Stimulated activated CD4-positive, alpha-beta T cell treated with anti-CD3 and anti-CD28 coated beads, Interleukin-1b, Interleukin-23, amount 100 ng/mL, for 4 hours (primary cell): ENCODE measurements around the gene SEL1L.
"Not testable (repeated sequence)": the region's sequence is repeated elsewhere in the genome, so short reads cannot be mapped to it uniquely, and the experiment has no call there.

ENCODE experiments used
- DNase-seq, 2 donors: peaks; one replicate each; pipeline ENCODE4 v3.0.0-alpha.2; 2020; ENCODE audit warnings: low read depth in 2 of 2

The SEL1L gene

GRCh38 chr14:81525129-81525528 is 8.5 kb downstream of the SEL1L start:
- no peak for DNase-seq

- no peak for DNase-seq
Observed at GRCh38 chr14:81523616-81524015, 10.0 kb downstream of the SEL1L start.

DNA sequence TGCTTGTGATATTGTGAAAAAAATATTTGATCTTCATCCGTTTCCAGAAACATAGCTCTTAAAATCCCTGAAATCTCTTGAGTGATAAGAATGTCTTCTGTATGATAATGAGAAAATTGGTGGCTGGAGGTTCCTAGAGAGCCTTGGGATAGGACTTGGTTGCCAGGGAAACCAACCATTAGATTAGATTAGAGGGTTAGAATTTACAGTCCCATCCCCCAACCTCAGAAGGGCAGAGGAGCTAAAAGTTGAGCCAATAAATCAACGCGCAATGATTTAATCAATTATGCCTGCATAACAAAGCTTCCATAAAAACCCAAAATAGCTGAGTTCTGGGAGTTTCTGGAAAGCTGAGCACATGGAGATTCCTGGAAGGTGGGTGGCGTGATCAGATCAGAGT is 10.6 kb downstream of the SEL1L start:
- no peak for DNase-seq

DNA sequence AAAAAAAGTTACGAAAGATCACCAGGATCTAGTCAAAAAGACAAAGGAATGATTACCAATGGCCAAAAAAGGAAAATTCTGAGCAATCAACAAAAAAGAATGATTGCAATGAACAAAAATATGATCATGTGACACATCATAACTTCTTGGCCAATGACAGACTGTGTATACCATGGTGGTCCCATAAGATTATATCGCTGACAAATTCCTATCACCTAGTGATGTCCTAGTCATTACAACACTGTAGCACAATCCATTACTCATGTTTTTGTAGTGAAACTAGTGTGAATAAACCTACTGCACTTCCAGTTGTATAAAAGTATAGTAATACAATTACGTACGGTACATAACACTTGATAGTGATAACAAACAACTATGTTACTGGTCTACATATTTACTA is 12.3 kb downstream of the SEL1L start:
- no peak for DNase-seq

DNA sequence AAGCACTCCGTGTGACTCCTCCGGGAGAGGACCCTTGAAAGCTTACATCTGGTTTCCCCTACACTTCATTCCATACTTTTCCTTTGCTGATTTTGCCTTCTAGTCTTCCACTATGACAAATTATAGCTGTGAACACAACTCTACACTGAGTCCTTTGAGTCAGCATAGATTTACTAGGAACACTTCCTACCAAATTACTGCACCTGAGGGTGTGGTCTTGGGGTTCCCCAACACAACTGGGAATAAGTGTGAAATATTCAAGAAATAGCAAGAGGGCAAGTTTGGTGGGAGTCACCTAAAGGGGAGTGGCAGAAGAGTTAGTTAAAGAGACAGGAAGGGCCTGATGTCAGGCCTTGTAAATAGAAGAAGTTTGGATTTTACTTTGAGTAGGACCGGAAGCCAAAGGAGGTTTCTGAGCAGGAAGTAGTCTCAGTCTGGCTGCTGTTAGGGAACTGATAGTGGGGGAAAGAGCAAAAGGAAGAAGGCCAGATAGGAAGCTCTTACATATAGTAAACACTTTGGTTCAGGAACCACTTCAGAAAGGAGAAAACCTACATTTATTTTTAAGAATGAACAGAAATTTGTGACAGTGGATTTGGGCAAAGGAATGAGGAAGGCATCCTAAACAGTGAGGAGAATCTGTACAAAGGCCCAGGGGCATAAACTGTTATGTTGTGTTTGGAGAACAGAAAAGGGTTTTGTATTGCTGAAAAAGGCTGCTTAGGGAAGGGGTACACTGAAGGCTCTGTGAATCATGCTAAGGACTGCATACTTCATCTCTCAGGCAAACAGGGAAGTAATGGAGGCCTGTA is 14.2 kb downstream of the SEL1L start:
- no peak for DNase-seq

DNA sequence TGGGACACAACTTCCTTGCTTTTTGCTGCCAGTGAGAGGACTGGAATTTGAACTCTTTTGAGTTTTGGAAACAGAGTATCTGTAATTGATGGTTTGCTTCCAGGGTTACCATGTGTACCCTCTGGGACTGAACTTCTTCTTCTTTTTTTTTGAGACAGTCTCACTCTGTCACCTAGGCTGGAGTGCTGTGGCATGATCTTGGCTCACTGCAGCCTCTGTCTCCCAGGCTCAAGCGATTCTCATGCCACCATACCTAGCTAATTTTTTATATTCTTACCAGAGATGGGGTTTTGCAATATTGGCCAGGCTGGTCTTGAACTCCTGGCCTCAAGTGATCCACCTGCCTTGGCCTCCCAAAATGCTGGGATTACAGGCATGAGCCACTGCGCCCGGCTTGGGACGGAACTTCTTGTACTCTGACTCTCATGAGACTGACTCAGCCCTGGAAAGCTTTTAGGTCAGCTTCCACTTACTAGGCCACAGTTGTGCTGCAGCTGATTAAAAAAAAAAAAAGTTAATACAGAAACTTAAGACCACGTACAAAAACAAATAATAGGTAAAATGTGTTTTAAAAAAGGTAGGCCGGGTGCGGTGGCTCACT is 15.8 kb downstream of the SEL1L start:
- DNase-seq, result no peak

DNA sequence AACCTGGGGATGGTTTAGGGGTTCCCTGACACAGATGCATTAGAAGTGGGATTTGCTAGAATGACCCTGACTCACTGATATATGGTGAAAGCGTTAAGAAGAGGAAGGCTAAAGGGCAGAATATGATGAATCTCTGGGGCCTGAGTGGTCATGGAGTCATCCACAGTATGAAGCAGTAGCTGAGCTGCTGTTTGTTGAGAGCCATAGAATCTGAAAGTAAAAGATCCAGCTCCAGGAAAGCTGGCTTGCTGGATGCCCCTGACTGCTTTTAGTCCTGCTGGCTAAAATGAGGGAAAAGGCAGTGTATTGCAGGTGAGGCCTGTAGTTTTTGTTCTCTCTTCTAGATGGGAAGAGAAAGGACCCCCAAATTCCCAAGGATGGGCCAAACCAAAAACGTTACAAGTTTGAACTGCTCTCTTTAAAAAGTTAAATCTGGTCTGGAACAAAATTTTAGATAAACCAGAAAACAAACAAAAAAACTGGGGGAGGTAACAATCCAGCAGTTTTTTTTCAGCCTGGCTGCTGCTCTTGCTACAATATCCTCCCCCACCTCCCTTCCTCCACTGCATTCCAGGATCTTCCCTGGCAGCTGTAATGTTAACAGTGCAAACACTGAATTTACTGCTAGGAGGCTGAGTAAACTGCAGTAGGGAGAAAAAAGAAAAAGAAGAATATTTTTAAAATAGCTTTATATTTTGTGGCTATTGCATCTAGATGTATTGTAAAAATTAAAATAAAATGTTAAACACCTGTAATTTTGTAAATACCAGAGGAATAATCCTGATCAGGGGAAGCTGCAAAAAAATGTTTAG is 16.5 kb downstream of the SEL1L start:
- DNase-seq, result no peak

GRCh38 chr14:81515927-81516326 is 17.7 kb downstream of the SEL1L start:
- DNase-seq, result not testable (repeated sequence)

DNA sequence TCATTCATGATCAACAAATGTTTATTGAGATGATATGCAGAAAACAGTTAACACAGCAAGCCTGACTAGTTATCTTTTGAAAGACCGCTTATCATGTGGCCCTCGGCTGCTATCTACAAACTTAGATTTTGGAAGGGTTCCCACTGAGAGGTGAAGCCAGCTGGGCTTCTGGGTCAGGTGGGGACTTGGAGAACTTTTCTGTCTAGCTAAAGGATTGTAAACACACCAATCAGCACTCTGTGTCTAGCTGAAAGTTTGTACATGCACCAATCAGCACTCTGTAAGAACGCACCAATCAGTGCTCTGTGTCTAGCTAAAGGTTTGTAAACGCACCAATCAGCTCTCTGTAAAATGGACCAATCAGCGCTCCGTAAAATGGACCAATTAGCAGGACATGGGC is 20.8 kb downstream of the SEL1L start:
- DNase-seq, result not testable (repeated sequence)

DNA sequence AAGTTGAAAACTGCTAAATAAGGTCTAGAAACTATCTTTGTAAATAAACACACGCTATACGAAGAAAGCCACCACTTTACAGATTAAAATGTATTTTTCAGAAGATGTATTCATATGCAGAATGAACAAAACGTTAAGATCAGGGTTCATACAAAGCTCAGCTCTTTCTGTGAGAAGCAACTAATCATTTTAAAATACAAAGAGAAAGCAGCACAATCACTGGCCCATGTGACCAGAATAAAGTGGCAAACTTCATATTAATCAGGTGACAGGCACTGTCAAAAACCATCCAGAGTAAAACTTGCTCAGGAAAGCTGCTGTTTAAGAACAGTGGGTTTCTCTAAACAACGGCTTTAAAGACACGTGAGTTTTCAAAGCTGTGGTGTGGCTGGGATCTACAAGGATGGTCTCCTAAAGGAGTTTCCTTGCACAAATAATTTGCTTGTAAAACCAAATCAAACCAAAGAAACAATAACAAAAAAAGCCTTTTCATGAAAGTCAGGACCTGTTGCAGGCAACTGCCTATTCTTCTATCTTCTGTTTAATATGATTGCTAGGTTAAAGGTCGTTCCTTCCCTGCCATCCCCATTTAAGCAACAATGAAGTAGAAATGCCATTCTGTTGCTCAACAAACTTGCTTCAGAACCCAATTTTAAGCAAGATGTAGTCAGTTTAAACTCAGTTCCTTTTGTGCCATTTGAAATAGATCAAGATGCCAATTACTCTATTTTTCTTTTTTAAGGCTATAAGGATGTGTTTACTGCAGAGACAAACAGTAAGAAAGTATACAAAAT is 22.3 kb downstream of the SEL1L start:
- no peak for DNase-seq

- DNase-seq, result no peak
Observed at GRCh38 chr14:81509838-81510452, 23.7 kb downstream of the SEL1L start.

- no peak for DNase-seq
Observed at GRCh38 chr14:81509321-81509720, 24.3 kb downstream of the SEL1L start.

DNA sequence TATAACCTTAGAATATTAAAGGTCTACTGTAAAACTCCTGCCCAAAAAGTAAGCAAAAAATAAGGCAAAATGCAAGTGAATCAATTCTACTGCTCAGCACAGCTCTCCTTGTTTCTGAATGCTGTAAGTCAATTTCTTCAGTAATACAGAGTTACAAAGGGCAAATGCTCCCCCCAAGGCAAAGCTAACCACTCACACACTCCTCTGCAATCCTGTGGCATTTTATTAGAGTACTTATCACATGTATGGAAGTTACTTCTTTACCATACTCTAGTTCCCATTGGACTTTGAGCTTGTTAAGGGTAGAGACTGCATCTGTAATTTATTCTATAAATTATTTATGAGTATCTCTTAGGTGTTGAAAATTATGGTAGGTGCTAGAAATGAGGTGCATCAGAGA is 27.2 kb downstream of the SEL1L start:
- DNase-seq, result no peak

- no peak for DNase-seq
Observed at GRCh38 chr14:81504864-81505263, 28.8 kb downstream of the SEL1L start.

- no peak for DNase-seq
Observed at GRCh38 chr14:81485781-81486180, 47.9 kb downstream of the SEL1L start.

DNA sequence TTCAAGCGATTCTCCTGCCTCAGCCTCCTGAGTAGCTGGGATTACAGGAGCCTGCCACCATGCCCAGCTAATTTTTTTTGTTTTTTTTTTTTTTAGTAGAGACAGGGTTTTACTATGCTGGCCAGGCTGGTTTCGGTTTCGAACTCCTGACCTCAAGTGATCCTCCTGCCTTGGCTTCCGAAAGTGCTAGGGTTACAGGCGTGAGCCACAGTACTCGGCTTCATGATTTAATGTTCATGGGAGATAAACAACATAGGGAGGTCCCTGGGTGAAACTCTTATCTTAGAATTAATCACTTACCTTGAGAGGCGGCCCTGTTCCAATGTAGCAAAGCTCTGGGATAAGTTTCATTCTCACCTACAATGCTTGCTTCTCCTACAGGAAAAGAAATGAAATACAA is 48.3 kb downstream of the SEL1L start:
- no peak for DNase-seq

DNA sequence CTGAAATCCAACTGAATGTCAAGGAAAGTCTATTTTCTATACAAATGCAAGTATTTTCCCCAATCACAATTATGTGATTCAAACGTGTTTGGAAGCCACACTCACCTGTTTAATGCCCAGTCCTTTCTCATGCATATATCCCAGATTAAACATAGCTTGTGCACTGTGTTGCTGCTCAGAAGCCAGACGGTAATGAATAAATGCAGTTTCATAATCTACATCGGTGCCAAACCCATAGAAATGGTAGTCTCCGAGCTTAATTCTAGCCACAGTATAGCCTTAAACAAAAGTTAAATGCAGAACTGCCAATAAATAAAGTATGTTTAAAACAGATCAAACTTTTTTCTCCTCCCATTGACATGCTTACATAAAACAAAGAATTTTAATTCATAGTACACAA is 49.5 kb downstream of the SEL1L start:
- DNase-seq, result no peak

- no peak for DNase-seq
Observed at GRCh38 chr14:81480741-81481140, 52.9 kb downstream of the SEL1L start.

DNA sequence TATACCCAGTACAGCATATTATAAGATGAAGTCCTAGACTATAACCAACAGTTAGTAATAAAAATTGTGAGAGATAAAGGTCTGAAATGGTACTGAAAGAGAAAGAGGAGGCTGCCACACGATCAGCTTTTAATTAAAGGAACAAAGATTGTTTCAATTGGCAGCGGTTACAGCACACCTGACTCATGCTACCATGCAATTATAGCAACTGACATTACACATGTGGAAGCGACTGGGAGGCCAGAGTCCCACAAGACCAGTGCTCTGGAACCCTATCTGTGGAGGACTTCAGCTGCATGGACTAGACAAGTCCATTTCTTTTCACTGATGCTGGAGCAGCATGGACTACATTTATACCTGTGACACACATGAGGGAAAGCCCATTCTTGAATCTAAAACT is 55.2 kb downstream of the SEL1L start:
- no peak for DNase-seq

DNA sequence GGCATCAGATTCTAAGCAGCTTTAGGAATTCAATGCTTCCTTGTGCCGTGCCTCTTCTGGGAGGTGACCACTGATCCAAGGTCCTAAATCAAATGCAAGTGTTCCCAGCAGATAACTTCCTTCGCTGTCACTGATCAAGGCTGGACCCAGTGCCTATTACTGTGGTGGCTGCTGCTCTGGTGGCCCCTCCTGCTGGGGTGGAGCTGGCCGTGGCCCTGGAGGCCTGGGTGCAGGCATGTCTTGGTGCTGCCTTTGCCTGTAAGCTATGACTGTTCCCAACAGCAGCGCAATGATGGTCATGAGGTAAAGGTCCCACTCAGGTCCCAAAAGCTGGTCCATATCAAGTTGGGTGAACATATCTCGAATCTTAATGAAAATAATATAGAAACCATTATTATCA is 56.8 kb downstream of the SEL1L start:
- no peak for DNase-seq

- no peak for DNase-seq
Observed at GRCh38 chr14:81474685-81475324, 58.8 kb downstream of the SEL1L start.
